DND-41 (cell line): ENCODE results near the gene CCL17.

Experiments used
- ATAC-seq: fragments of 200-7000 bp; cut with Tn5 transposase; 3 replicates; pipeline ENCODE4 v1.9.1; 2021; ENCODE audit warnings: low read depth; ENCODE audit not compliant: insufficient read depth
- DNase-seq: peaks from one replicate; pipeline ENCODE4 v3.0.0-alpha.2; 2020
- H2AFZ ChIP-seq: 2 replicates; pipeline ENCODE4 v1.6.0; 2012; ENCODE audit warnings: low read depth, low read length
- H3K27ac ChIP-seq: 2 replicates; pipeline ENCODE4 v1.5.1; 2012; ENCODE audit warnings: low read length, inconsistent platforms
- H3K27me3 ChIP-seq: fragments of 200-600 bp; sonication (generic); 2 replicates; pipeline ENCODE4 v1.6.0; 2012; ENCODE audit warnings: low read length, mild to moderate bottlenecking, inconsistent platforms; ENCODE audit not compliant: insufficient read depth, poor library complexity
- H3K36me3 ChIP-seq: 2 replicates; pipeline ENCODE4 v1.5.1; 2012; ENCODE audit warnings: low read length, inconsistent platforms; ENCODE audit not compliant: insufficient read depth
- H3K4me1 ChIP-seq: 2 replicates; pipeline ENCODE4 v1.5.1; 2012; ENCODE audit warnings: mild to moderate bottlenecking, low read length; ENCODE audit not compliant: insufficient read depth
- H3K4me2 ChIP-seq: 2 replicates; pipeline ENCODE4 v1.6.0; 2012; ENCODE audit warnings: mild to moderate bottlenecking, moderate library complexity, low read length, inconsistent platforms; ENCODE audit not compliant: insufficient read depth
- H3K4me3 ChIP-seq, 2 experiments: fragments of 200-600 bp in 1 of 2; shearing (Covaris generic) in 1 of 2; 2 replicates each; pipeline ENCODE4 v1.5.1; 2012 to 2016; ENCODE audit warnings: inconsistent platforms in 2 of 2, low read length in 2 of 2, mild to moderate bottlenecking in 2 of 2, low read depth in 1 of 2, moderate library complexity in 1 of 2
- H3K79me2 ChIP-seq: 2 replicates; pipeline ENCODE4 v1.6.0; 2012; ENCODE audit warnings: low read length, inconsistent platforms; ENCODE audit not compliant: insufficient read depth
- H3K9ac ChIP-seq: 2 replicates; pipeline ENCODE4 v1.6.0; 2012; ENCODE audit warnings: low read depth, mild to moderate bottlenecking, inconsistent platforms, low read length, moderate library complexity
- H3K9me3 ChIP-seq: 2 replicates; pipeline ENCODE4 v1.5.1; 2012; ENCODE audit warnings: low read length, moderate library complexity, mild to moderate bottlenecking, inconsistent platforms; ENCODE audit not compliant: insufficient read depth, severe bottlenecking
- H4K20me1 ChIP-seq: 2 replicates; pipeline ENCODE4 v1.6.0; 2012; ENCODE audit warnings: low read length; ENCODE audit not compliant: insufficient read depth
- EZH2 ChIP-seq: IDR thresholded peaks from 3 replicates; pipeline ENCODE4 v1.6.1; 2012; ENCODE audit warnings: borderline replicate concordance, low read depth, mild to moderate bottlenecking, moderate library complexity, low read length, inconsistent platforms; ENCODE audit not compliant: severe bottlenecking
- TF ChIP-seq, protein P1 (sequence below): IDR thresholded peaks from 2 replicates; pipeline ENCODE4 v1.5.1; 2012; ENCODE audit warnings: borderline replicate concordance, low read length, moderate library complexity, mild to moderate bottlenecking; ENCODE audit not compliant: poor library complexity, severe bottlenecking; ENCODE audit errors: extremely low read depth

CCL17 gene

DNA sequence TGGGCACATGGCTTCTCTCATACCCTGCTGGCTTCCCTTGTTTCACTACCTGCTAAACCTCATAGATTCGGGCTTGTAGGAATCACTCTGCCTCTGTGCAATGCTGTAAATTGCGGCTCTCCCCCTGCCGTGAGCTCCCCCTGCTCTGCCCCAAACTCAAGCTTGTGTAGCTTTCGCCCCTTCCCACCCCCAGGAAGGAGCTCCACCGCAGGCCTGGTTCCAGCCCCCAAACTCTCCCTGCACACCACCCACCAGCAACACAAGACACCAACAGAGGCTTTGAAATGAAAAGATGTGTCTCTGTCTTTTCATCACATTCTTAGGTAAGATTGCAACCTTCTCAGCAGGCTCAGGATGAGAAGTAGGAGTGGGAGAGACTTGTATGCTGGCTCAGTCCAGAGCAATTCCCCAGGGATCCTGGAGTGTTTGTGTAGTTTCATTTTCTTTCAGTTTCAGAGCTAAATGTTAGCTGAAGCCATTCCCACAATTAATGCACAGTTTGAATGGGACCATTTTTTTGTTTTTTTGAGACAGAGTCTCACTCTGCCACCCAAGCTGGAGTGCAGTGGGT is 18.1 kb upstream of the CCL17 start:
- H2AFZ ChIP-seq: no peak overlapping the region
- H3K4me1 ChIP-seq: no peaks in the 10 kb centered on the region
- H3K79me2 ChIP-seq: no peaks in the 10 kb centered on the region
- H3K27me3 ChIP-seq: peaks cover 3% of the 10 kb centered on the region
- no peak overlapping the region for H3K27ac ChIP-seq
- H3K36me3 ChIP-seq: no peaks in the 10 kb centered on the region
- H3K9ac ChIP-seq: no peak overlapping the region
- no peak for TF ChIP-seq EZH2
- TF ChIP-seq, protein P1, sequence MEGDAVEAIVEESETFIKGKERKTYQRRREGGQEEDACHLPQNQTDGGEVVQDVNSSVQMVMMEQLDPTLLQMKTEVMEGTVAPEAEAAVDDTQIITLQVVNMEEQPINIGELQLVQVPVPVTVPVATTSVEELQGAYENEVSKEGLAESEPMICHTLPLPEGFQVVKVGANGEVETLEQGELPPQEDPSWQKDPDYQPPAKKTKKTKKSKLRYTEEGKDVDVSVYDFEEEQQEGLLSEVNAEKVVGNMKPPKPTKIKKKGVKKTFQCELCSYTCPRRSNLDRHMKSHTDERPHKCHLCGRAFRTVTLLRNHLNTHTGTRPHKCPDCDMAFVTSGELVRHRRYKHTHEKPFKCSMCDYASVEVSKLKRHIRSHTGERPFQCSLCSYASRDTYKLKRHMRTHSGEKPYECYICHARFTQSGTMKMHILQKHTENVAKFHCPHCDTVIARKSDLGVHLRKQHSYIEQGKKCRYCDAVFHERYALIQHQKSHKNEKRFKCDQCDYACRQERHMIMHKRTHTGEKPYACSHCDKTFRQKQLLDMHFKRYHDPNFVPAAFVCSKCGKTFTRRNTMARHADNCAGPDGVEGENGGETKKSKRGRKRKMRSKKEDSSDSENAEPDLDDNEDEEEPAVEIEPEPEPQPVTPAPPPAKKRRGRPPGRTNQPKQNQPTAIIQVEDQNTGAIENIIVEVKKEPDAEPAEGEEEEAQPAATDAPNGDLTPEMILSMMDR: no peak
- DNase-seq (no peak), ATAC-seq (no peak)
- no peaks in the 10 kb centered on the region for H3K9me3 ChIP-seq
- H4K20me1 ChIP-seq: no peaks in the 10 kb centered on the region
- H3K4me2 ChIP-seq: no peak overlapping the region
- H3K4me3 ChIP-seq: no peak overlapping the region

DNA sequence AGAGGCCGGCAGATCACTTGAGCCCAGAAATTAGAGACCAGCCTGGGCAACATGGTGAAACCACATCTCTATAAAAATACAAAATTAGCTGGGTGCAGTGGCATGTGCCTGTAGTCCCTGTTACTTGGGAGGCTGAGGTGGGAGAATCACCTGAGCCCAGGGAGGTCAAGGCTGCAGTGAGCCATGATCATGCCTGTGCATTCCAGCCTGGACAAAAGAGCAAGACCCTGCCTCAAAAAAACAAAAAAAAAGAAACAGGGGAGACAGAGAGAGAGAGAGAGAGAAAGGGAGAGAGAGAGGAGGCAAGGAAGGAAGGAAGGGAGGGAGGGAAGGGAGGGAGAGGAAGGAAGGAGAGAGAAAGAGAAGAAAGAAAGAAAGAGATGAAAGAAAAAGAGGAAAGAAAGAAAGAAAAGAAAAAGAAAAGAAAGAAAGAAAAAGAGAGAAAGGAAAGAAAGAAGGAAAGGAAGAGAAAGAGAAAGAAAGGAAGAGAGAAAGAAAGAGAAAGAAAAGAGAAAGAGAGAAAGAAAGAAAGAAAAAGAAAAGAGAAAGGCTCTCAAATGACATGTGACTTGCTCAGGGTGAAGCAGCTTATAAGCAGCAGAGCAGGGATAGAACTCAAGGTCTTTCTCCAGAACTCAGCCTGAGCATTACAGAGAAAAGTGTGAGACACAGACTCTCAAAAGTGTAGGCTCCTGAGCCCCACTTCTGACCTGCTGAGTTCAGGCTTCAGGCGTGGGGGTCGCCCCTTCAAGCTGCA is 16.8 kb upstream of the CCL17 start:
- H3K9me3 ChIP-seq: no peaks in the 10 kb centered on the region
- no peak overlapping the region for H3K4me2 ChIP-seq
- ATAC-seq: no peak
- TF ChIP-seq, protein P1: no peak
- no peak for TF ChIP-seq EZH2
- H3K9ac ChIP-seq: no peak overlapping the region
- H3K36me3 ChIP-seq: no peaks in the 10 kb centered on the region
- H3K4me3 ChIP-seq: no peak overlapping the region
- no peak overlapping the region for H2AFZ ChIP-seq
- H3K27ac ChIP-seq: no peak overlapping the region
- no peaks in the 10 kb centered on the region for H3K79me2 ChIP-seq
- peaks cover 3% of the 10 kb centered on the region for H3K27me3 ChIP-seq
- no peak for DNase-seq
- no peaks in the 10 kb centered on the region for H3K4me1 ChIP-seq
- H4K20me1 ChIP-seq: no peaks in the 10 kb centered on the region

DNA sequence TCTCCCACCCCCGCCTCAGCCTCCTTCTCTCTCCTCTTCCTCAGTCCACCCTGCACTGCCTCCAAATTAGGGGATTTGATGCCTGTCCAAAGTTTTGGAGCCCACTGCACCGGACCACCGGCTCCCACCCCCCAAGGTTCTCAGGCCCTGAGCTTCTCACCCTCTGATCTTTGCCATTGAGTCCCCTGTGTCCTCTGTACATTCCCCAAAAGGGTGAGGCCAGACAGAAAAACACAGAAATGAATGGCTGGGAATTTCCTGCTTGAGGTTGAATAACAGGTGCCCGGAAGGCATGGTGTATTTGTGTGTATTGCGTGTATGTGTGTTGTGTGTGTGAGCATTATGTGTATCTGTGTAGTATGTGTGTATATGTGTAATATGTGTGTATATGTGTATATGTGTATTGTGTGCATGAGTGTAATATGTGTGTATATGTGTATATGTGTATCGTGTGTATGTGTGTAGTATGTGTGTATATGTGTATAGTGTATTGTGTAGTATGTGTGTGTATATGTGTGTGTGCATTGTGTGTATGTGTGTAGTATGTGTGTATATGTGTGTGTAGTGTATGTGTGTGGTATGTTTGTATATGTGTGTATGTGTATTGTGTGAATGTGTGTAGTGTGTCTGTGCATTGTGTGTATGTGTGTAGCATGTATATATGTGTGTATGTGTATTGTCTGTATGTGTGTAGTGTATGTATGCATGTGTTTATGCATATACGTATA is 16.0 kb upstream of the CCL17 start:
- Histone ChIP-seq H3K9me3 (no peaks in the 10 kb centered on the region), H2AFZ (no peak overlapping the region), H4K20me1 (no peaks in the 10 kb centered on the region), H3K36me3 (no peaks in the 10 kb centered on the region), H3K27me3 (peaks cover 3% of the 10 kb centered on the region), H3K79me2 (no peaks in the 10 kb centered on the region), H3K27ac (no peak overlapping the region), H3K4me2 (no peak overlapping the region), H3K4me1 (no peaks in the 10 kb centered on the region), H3K9ac (no peak overlapping the region), H3K4me3 (no peak overlapping the region)
- TF ChIP-seq EZH2: no peak
- TF ChIP-seq, protein P1: no peak
- DNase-seq (no peak), ATAC-seq (no peak)
